Uterus (tissue), 4 donors: ENCODE measurements around the gene CTDSPL. TPM values are rescaled to one million over a fixed set of nuclear protein-coding genes. Genes with fewer than 3 reads are reported as not detected.

Source experiments
- DNase-seq, 2 donors: peaks; one replicate each; pipeline ENCODE4 v3.0.0-alpha.2; 2019 to 2020
- H3K27ac ChIP-seq, 2 donors: fragments of 200-600 bp; sonication (generic); 1 replicate in 1 of 2; 2 replicates in 1 of 2; pipeline ENCODE4 v1.5.1; 2016 to 2018
- H3K27me3 ChIP-seq, 2 donors: fragments of 200-600 bp; sonication (generic); one replicate each; pipeline ENCODE4 v1.5.1; 2018 to 2019; ENCODE audit warnings: control low read depth in 1 of 2
- H3K36me3 ChIP-seq, 2 donors: fragments of 200-600 bp; sonication (generic); one replicate each; pipeline ENCODE4 v1.5.1; 2019; ENCODE audit warnings: control low read depth in 1 of 2
- H3K4me1 ChIP-seq, 2 donors: fragments of 200-600 bp; sonication (generic); one replicate each; pipeline ENCODE4 v1.5.1; 2018 to 2019; ENCODE audit warnings: control low read depth in 1 of 2
- H3K4me3 ChIP-seq, 2 donors: fragments of 200-600 bp; sonication (generic); 1 replicate in 1 of 2; 2 replicates in 1 of 2; pipeline ENCODE4 v1.5.1; 2018 to 2019; ENCODE audit warnings: mild to moderate bottlenecking in 1 of 2
- H3K9me3 ChIP-seq, 2 donors: fragments of 200-600 bp; sonication (generic); one replicate each; pipeline ENCODE4 v1.5.1; 2019; ENCODE audit warnings: control low read depth in 1 of 2
- POLR2A ChIP-seq, 2 donors: fragments of 450-650 bp; IDR thresholded peaks; one replicate each; pipeline ENCODE4 v1.6.1; 2016; ENCODE audit warnings: antibody characterized with exemption in 2 of 2, mild to moderate bottlenecking in 1 of 2, moderate library complexity in 1 of 2
- intact Hi-C: fragments of 100-400 bp; cut with DNase I; formaldehyde crosslinking; loops from one replicate; pipeline ENCODE4 v1.15.1; 2023; ENCODE audit warnings: low total_unique reads
- total RNA-seq, 4 donors: library from RNA; depleted of rRNA in 3 of 4; stranded (reverse); fragments of >200 nt in 3 of 4; gene quantifications; one replicate each; pipeline versions ENCODE4 v1.1.0 to v1.2.4, GENCODE V29; 2014 to 2023
- TF ChIP-seq, protein P1 (sequence below), 4 experiments: fragments of 200-600 bp in 2 of 4; fragments of 450-650 bp in 2 of 4; sonication (generic) in 2 of 4; IDR thresholded peaks; one replicate each; pipeline ENCODE4 v1.5.1; 2016 to 2019; ENCODE audit warnings: antibody characterized with exemption in 4 of 4, mild to moderate bottlenecking in 2 of 4, moderate library complexity in 1 of 4
- donor health status: DM: yes; HTN: yes; CAD: no.

Gene CTDSPL
- total RNA-seq, 4 donors from 2014 or later: 6.4 to 55.9 (median 28.7) TPM

DNA sequence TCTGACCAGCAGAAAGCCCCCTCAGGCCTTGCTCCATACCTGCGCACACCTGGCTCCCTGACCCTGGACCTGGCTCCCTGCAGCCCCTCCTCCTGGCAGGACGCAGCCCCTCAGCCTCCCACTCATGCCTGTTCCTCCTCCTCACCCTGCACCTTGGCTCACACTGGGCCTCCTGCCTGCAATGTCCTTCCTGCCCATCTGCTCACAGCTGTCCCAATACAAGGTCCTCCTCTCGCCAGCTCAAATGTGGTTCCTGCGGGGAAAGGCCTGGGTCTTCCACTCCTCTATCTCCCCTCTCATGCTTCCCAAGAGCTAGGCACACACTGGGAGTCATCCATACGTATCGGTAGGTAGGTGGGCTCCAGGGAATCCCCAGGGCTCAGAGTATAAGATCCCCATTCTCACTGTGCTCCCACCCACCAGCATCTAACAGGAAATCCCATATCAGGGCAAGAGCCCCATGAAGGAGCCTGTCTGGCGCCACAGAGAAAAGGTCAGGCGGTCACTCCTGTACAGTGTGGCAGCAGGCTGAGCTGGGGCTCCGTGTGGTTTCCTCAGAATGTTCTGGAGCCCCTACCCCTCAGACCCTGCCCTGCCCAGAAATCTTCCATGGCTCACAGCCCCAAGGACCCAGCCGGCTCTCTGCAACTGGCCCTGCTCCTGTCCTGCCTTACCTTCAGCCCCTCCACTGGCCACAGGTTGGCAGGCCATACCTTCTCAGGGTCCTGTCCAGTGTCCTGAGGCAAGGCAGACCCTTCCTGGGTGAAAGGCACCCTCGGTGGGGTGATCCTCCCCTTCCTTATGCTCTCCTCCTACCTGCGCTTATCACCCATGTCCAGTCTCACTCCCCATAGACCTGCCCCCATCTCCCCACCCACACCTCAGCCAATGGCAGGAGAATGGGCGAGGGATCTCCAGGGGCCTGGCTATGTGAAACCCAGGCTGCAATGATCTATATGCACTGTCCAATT is 156.9 kb downstream of the CTDSPL start:
- no peak for DNase-seq
- Histone ChIP-seq H3K36me3 (no peaks in the 10 kb centered on the region), H3K9me3 (no peaks in the 10 kb centered on the region), H3K4me3 (no peak overlapping the region), H3K4me1 (no peaks in the 10 kb centered on the region), H3K27ac (no peak overlapping the region), H3K27me3 (no peaks in the 10 kb centered on the region)
- intact Hi-C loops: no loop called here
- no peak for TF ChIP-seq POLR2A (IDR thresholded peaks at IDR 0.05)
- TF ChIP-seq, protein P1, sequence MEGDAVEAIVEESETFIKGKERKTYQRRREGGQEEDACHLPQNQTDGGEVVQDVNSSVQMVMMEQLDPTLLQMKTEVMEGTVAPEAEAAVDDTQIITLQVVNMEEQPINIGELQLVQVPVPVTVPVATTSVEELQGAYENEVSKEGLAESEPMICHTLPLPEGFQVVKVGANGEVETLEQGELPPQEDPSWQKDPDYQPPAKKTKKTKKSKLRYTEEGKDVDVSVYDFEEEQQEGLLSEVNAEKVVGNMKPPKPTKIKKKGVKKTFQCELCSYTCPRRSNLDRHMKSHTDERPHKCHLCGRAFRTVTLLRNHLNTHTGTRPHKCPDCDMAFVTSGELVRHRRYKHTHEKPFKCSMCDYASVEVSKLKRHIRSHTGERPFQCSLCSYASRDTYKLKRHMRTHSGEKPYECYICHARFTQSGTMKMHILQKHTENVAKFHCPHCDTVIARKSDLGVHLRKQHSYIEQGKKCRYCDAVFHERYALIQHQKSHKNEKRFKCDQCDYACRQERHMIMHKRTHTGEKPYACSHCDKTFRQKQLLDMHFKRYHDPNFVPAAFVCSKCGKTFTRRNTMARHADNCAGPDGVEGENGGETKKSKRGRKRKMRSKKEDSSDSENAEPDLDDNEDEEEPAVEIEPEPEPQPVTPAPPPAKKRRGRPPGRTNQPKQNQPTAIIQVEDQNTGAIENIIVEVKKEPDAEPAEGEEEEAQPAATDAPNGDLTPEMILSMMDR (IDR thresholded peaks at IDR 0.05): no peak

DNA sequence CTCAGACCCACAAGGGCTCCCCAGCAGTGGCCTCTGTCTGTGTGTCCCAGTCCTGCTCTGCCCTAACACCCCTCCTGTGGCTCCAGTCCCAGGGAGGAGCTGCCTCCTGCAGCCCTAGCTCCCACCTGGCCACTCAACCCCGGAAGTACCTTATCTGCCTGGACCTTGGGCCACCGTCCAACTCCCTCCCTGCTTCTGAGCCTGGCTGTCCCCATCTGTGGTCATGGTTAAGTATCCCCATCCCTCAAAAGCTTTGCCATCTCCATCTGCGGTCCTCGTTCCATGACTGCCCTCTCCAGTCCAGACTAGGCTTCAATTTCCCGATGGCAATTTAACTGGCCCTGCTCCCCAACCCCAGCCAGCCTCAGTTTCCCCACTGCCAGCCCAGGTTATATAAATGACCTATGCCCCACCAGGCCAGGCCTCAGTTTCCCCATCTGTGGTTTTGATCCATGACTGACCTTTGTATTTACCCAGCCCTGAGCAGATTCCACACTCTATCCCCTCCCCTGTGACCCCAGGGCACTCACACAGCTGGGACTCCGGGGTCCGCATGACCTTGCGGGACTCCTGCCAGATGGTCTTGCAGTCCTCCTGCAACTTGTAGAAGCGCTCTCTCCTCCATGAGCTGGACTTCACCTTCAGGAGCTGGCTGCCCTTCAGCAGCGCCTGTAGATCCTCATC is 158.1 kb downstream of the CTDSPL start:
- no peak for DNase-seq
- H3K36me3 ChIP-seq: no peaks in the 10 kb centered on the region
- intact Hi-C loops: no loop called here
- H3K4me1 ChIP-seq: no peaks in the 10 kb centered on the region
- no peaks in the 10 kb centered on the region for H3K9me3 ChIP-seq
- no peaks in the 10 kb centered on the region for H3K27me3 ChIP-seq
- no peak overlapping the region for H3K4me3 ChIP-seq
- H3K27ac ChIP-seq: no peak overlapping the region
- TF ChIP-seq, protein P1 (IDR thresholded peaks at IDR 0.05): no peak
- no peak for TF ChIP-seq POLR2A (IDR thresholded peaks at IDR 0.05)

DNA sequence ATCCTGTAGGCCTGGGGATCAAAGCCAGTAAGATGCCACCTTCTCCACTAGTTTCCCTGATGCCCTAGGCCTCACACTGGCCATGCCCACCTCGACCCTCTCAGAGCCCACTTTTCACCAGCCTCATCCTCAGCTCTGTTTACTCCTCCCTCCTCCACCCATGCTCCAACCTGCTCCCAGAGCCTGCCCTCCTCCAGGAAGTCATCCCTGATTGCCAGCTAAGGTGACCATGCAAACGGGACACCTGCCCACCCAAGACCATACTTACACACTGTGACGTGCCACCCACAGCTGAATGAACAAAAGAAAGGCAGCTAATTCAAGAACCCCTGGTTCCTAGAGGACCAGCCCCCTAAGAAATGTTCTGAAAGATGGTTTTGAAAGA is 158.7 kb downstream of the CTDSPL start:
- TF ChIP-seq, protein P1 (IDR thresholded peaks at IDR 0.05): no peak
- no peak for TF ChIP-seq POLR2A (IDR thresholded peaks at IDR 0.05)
- no peaks in the 10 kb centered on the region for H3K9me3 ChIP-seq
- H3K27ac ChIP-seq: no peak overlapping the region
- DNase-seq: no peak
- peaks cover 0 to under 1% of the 10 kb centered on the region in 2 donors for H3K4me1 ChIP-seq
- H3K4me3 ChIP-seq: no peak overlapping the region
- H3K27me3 ChIP-seq: no peaks in the 10 kb centered on the region
- no peaks in the 10 kb centered on the region for H3K36me3 ChIP-seq
- intact Hi-C loops: no loop called here

GRCh38 chr3:38021196-38021595 is 159.5 kb downstream of the CTDSPL start:
- no peak overlapping the region for H3K4me3 ChIP-seq
- H3K4me1 ChIP-seq: peaks cover 0 to 8% of the 10 kb centered on the region in 2 donors
- no peaks in the 10 kb centered on the region for H3K36me3 ChIP-seq
- intact Hi-C loops: no loop called here
- H3K27me3 ChIP-seq: no peaks in the 10 kb centered on the region
- no peak for DNase-seq
- H3K27ac ChIP-seq: no peak overlapping the region
- TF ChIP-seq POLR2A (IDR thresholded peaks at IDR 0.05): no peak
- TF ChIP-seq, protein P1 (IDR thresholded peaks at IDR 0.05): no peak
- H3K9me3 ChIP-seq: no peaks in the 10 kb centered on the region

DNA sequence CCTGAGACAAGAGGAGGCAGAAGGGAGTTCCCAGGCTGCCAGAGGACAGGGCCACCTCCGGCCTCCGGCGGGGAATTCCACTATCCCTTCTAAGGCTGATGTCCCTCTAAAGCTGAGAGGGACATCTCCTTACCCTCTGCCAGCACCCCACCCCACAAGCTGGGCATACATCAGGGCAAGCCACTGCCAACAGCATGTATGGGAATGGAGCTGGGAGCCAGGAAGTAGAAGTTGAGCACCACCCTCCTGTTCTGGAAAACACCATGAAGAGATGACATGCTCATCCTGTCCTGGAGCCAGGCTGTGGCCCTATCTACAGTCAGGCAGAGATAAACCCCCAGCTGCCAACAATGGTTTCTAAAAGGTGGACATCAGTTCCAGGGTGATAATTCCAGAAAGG is 160.6 kb downstream of the CTDSPL start:
- Histone ChIP-seq H3K27me3 (no peaks in the 10 kb centered on the region), H3K36me3 (no peaks in the 10 kb centered on the region), H3K9me3 (no peaks in the 10 kb centered on the region), H3K4me1 (peaks cover 0 to 8% of the 10 kb centered on the region in 2 donors), H3K4me3 (no peak overlapping the region), H3K27ac (peak overlapping the region in 1 of 2 donors; percentile 39)
- TF ChIP-seq, protein P1 (IDR thresholded peaks at IDR 0.05): no peak
- no peak for TF ChIP-seq POLR2A (IDR thresholded peaks at IDR 0.05)
- no peak for DNase-seq
- intact Hi-C loops: no loop called here
